DND-41 (cell line): ENCODE results near the gene ZFP91.
"Not testable (repeated sequence)": the region's sequence is repeated elsewhere in the genome, so short reads cannot be mapped to it uniquely, and the experiment has no call there.

ENCODE experiments used
- EZH2 ChIP-seq: IDR thresholded peaks from 3 replicates; pipeline ENCODE4 v1.6.1; 2012; ENCODE audit warnings: borderline replicate concordance, low read depth, mild to moderate bottlenecking, moderate library complexity, low read length, inconsistent platforms; ENCODE audit not compliant: severe bottlenecking
- TF ChIP-seq, protein P1 (sequence below): IDR thresholded peaks from 2 replicates; pipeline ENCODE4 v1.5.1; 2012; ENCODE audit warnings: borderline replicate concordance, low read length, moderate library complexity, mild to moderate bottlenecking; ENCODE audit not compliant: poor library complexity, severe bottlenecking; ENCODE audit errors: extremely low read depth

DNA sequence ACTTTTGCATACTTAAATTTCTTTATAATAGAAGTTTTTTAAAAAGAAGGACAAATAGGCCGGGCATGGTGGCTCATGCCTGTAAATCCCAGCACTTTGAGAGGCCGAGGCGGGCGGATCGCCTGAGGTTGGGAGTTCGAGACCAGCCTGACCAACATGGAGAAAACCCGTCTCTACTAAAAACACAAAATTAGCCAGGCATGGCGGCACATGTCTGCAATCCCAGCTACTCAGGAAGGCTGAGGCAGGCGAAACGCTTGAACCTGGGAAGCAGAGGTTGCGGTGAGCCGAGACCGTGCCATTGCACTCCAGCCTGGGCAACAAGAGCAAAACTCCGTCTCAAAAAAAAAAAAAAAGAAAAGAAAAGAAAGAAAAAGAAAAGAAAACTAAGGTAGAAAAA lies 6.0 kb upstream of the ZFP91 start:
- TF ChIP-seq, protein P1, sequence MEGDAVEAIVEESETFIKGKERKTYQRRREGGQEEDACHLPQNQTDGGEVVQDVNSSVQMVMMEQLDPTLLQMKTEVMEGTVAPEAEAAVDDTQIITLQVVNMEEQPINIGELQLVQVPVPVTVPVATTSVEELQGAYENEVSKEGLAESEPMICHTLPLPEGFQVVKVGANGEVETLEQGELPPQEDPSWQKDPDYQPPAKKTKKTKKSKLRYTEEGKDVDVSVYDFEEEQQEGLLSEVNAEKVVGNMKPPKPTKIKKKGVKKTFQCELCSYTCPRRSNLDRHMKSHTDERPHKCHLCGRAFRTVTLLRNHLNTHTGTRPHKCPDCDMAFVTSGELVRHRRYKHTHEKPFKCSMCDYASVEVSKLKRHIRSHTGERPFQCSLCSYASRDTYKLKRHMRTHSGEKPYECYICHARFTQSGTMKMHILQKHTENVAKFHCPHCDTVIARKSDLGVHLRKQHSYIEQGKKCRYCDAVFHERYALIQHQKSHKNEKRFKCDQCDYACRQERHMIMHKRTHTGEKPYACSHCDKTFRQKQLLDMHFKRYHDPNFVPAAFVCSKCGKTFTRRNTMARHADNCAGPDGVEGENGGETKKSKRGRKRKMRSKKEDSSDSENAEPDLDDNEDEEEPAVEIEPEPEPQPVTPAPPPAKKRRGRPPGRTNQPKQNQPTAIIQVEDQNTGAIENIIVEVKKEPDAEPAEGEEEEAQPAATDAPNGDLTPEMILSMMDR, result not testable (repeated sequence)
- not testable (repeated sequence) for TF ChIP-seq EZH2
